HG03565 (cell line): Measurements from ENCODE around the gene BSND.
"Not testable (repeated sequence)": the region's sequence is repeated elsewhere in the genome, so short reads cannot be mapped to it uniquely, and the experiment has no call there.

Source experiments
- ATAC-seq: cut with Tn5 transposase; IDR thresholded peaks from one replicate; pipeline ENCODE4 v1.9.1; 2021; ENCODE audit warnings: mild to moderate bottlenecking, moderate library complexity; ENCODE audit not compliant: unreplicated experiment

The BSND gene

DNA sequence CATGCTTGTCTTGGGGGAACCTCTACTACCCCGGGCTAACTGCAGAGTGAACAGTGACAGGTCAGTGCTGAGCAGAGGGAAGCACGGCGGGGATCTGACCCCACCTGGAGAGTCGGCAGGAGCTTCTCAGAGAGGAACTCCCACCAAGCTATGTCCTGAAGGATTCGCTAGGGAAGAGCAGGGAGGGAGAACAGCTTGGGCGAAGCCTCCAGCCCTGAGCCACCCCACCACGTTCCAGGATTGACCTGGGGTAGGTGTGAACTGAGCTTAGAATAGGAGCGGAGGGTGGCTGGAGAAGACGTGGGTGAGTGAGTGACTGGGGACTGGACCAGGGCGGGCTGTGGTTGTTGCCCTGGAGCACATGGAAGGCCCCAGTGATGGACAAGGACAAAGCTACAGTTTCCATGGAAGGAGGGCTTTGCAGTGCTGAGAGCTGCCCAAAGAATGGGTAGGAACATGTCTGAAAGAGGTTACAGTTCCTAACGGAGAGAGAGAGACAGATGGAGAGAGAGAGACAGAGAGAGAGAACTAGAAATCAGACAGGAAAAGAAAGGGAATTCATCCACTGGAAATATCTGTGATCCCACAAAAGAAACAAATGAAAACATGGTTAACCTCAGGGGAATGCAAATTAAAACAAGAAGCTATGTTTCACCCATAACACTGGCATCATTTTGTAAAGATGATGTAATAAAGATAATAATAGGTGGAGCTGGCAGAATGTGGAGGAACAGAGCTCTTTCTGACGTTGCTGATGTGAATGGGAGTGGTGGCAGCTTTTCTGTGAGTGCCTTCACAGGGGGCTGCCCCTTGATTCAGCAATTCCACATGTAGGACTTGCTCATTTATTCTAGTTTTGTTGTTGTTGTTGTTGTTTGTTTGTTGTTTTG, 17.2 kb downstream of the BSND start:
- ATAC-seq = no peak

DNA sequence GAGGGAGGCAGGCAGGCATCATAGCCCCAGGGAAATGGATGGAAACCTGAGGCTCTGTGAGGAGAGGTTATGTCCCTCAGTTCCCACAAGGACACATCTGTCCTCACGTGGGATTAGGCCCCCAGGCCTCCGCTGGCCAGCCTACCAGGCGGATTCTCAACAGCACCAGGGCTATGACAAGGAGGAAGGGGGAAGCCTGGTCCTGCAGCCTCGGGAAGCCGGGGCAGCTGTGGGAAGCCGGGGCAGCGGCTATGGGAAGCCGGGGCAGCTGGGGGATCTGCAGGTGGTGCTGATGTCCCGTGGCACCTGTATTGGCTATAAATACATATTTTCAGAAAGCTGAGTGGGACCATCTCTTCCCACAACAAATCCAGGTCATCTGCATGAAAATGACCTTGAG, 19.7 kb downstream of the BSND start:
- no peak for ATAC-seq

DNA sequence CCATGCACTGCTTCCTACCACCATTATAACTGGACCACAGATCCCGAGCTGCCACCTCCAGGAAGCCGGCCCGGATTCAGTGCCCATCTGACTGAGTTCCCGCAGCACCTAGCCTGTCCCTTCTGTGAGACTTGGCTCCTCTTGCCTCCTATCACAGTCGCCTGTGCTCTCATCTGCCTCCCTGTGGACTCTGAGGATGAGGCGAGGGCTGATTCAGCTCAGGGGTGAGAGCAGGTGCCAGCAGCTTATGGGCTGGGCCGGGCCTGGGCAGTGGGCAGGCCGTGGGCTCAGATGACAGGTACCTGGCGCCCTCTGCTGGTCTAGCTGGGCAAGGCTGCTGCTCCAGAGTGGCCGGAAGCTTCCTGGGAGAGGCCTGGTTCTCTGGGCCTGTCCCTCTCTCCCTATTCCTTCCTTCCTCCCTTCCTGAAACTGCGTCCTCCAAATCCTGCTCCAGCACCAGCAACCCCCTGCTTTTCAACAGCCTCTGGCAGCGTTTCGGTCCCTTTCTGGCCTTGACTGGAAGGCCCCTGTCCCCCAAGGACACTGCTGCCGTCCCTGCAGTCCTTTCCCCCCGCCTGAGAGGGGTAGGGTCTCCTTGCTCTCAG, 23.3 kb downstream of the BSND start:
- ATAC-seq = peak; percentile 75

DNA sequence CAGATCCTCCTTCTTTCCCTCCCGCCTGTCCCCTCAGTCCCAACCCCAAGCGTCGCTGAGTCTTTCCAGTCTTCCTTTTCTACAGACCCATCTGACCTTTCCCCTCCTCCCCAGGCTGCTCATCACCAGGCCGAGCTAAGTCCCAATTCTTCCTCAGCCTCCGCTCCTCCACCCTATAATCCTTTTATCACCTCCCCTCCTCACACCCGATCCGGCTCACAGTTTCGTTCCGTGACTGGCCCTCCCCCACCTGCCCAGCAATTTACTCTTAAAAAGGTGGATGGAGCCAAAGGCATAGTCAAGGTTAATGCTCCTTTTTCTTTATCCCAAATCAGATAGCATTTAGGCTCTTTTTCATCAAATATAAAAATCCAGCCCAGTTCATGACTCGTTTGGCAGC, 25.4 kb downstream of the BSND start:
- not testable (repeated sequence) for ATAC-seq

DNA sequence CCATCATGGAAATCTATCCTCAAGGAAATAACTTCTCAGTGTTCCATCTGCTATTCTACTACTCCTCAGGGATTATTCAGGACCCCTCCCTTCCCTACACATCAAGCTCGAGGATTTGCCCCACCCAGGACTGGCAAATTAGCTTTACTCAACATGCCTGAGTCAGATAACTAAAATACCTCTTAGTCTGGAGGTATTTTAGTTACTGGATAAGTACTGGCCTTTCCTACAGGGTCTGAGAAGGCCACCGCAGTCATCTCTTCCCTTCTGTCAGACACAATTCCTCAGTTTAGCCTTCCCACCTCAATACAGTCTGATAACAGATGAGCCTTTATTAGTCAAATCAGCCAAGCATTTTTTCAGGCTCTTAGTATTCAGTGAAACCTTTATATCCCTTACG, 27.9 kb downstream of the BSND start:
- ATAC-seq = not testable (repeated sequence)

DNA sequence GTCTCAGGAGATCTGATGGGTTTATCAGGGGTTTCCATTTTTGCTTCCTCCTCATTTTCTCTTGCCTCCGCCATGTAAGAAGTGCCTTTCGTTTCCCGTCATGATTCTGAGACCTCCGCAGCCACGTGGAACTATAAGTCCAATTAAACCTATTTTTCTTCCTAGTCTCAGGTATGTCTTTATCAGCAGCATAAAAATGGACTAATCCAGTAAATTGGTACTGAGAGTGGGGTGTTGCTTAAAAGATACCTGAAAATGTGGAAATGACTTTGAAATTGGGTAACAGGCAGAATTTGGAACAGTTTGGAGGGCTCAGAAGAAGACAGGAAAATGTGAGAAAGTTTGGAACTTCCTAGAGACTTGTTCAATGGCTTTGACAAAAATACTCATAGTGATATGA, 32.4 kb downstream of the BSND start:
- not testable (repeated sequence) for ATAC-seq

DNA sequence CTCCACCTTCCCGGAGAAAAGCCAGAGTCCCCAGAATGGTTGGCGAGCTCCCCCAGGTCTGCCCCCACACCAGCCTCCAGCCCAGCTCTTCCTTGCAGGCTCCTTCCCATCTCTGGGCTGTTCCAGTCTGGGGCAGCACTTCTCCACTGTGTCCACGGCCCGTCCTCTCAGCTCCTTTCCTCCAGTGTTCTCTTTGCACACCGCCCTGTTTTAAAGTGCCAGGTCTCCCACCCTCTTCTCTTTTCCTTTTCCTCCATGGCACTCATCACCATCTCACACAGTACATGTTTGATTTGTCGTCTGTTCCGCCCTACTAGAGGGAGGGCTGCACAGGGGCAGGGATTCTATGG, 34.5 kb downstream of the BSND start:
- no peak for ATAC-seq

DNA sequence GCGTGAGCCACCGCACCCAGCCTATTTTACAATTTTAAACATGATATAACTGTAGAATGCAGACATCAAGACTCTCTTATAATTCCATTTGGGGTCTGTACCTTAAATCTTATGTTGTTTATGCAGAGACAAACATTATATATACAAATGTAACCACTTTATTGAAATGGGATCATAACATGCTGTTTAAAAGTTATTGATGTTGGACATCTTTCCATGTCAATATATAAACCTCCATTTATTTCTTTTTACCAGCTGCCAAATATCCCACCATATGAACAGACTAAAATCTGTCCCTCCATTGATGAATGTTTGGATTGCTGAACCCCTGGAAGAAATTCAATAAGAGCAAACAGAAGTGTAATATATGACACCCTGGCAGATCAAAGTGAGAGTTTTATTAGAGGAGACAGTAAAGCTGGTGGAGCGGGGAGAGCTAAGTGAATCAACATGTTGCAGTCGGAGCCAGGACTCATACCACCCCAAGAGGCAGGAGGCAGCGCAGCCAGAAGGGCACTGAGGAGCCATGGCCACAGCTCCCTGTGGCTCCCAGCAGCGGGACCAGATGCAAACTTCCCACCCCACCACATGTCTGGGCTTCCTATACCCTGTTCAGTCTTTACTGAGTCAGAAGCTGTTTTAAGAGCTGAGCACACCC, 35.9 kb downstream of the BSND start:
- ATAC-seq = no peak

DNA sequence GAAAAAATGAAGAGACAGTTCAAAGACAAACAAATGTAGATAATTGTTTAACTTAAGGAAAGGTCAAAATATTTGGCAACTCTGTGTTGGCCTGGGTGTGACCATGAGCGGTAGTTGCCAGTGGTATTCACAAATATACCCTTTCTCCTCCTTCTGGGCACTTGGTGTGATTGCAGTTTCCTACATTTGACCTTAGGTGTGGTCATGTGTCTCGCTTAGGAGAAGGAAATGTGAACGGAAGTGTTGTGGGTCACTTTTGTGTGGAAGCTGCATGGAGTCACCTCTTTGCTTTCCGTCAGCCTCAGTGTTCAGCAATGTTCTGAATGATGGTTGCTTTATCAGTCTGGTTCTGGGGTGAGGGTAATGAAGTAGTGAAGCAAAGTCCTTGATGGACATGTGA, 37.2 kb downstream of the BSND start:
- no peak for ATAC-seq

DNA sequence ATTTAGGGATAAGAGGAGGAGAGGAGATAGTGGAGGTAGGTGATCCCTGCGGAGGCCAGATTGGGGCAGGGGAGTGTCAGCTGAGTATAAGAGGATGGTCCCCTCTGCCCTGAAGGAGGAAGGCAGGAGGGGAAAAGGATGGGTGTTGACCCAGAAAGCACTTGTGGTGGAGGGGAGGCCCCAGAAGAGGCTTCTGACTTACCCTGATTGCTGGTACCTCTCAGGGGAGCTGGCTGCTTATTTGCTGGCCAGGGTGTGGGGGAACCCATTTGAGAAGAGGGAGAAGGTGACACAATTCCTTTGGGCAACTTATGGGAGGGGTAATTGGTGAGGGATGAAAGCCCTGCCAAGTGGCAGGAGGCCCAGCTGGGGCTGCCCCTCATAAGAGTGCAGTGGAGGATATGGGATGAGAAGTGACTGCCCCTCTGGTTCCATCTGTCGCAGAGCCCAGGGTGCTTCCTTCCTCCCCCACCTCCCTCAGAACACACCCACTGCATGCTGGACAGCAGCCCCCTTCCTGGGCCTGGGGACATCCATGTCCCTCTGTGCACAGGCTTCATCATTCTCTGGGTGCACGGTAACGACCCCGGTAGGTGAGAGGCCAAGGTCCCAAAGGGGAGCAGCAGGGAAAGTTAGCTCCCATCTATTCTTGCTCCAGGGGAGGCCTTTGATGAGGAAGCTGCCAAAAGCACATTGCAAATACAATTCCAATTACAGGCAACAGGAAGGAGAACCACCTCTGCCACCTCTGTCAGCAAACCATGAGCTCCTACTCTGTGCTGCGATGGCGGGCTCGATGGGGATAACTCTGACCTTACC, 39.2 kb downstream of the BSND start:
- no peak for ATAC-seq

DNA sequence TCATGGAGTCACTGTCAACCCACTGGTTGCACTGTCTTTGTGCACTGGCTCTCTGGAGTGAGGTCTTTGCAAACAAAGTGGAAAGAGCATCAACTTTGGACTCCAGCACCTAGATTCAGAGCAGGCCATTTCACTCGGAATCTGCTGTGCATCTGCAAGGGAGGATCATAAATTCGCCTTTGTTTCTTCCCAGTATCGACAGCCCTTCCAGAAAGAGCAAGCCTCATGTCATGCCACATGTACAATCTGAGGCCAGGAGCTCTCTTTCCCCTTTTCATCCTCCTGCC, 39.8 kb downstream of the BSND start:
- ATAC-seq = no peak

DNA sequence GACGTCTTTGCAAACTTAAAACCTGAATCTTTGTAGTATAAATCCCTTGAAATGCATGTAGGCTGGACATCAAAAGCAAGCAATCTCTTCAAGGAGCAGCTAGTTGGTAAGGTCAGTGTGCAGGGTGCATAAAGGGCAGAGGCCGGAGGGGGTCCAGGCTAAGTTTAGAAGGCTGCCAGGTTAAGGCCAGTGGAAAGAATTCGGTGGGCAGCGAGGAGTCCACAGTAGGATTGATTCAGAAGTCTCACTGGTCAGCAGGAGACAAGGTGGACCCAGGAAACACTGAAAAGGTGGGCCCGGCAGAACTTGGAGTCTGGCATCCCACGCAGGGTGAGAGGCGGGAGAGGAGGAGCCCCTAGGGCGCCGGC, 40.2 kb downstream of the BSND start:
- ATAC-seq = no peak

DNA sequence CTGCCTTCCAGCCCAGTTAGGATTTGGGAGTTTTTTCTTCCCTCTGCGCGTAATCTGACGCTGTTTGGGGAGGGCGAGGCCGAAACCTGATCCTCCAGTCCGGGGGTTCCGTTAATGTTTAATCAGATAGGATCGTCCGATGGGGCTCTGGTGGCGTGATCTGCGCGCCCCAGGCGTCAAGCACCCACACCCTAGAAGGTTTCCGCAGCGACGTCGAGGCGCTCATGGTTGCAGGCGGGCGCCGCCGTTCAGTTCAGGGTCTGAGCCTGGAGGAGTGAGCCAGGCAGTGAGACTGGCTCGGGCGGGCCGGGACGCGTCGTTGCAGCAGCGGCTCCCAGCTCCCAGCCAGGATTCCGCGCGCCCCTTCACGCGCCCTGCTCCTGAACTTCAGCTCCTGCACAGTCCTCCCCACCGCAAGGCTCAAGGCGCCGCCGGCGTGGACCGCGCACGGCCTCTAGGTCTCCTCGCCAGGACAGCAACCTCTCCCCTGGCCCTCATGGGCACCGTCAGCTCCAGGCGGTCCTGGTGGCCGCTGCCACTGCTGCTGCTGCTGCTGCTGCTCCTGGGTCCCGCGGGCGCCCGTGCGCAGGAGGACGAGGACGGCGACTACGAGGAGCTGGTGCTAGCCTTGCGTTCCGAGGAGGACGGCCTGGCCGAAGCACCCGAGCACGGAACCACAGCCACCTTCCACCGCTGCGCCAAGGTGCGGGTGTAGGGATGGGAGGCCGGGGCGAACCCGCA, 40.8 kb downstream of the BSND start, which contains the start of gene PCSK9:
Gene PCSK9, plus strand, starts transcription at position 207 of the 741 bp plus-strand sequence. Its CDS starts 290 bp downstream, at position 497.
- ATAC-seq = no peak

DNA sequence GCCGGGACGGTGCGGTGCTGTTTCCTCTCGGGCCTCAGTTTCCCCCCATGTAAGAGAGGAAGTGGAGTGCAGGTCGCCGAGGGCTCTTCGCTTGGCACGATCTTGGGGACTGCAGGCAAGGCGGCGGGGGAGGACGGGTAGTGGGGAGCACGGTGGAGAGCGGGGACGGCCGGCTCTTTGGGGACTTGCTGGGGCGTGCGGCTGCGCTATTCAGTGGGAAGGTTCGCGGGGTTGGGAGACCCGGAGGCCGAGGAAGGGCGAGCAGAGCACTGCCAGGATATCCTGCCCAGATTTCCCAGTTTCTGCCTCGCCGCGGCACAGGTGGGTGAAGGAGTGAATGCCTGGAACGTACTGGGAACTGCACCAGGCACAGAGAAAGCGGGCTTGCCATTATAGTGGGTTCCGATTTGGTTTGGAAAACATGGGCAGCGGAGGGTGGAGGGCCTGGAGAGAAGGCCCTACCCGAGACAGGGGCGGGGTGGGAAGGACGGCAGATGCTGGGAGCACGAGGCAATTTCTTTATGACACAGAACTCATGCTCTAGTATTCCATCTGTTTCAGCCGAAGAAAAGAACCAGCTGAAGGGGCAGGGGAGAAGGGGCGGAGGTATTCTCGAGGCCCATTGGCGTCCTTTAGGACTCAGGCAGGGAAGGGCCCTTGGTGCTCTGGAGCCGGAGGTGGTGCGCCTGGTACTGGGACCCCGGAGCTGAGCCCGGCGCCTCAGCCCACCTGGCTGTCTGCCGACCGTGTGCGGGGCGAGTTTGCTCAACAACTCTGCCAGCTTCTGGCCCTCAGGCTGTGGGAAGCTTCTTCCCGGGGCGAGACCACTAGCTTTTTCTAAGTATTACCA, 41.6 kb downstream of the BSND start:
- ATAC-seq = no peak

DNA sequence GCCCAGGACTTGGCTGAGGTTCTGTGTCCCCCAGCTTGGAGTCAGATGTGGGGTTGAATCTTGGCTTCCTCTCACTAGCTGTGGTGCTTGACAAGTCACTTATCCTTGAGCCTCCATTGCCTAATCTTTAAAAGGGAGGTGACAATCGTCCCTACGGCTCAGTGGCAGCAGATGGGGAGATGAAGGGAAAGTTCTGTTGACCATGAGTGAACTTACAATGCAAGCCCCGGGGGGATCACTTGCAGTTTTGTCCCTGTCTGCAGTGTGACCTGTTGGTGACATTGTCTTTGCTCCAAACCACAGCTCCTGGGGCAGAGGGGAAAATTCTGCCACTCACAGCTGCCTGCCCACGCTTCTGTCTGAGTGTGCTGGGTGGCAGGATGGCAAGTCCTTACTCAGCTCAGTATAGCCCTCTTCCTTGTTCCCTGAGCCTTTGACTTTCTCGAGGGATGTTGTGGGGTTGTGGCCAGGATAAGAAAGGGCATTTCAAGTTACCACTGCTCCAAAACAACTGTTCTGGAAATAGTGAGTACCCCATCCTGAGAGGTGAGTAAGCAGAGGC, 42.3 kb downstream of the BSND start:
- ATAC-seq = no peak

DNA sequence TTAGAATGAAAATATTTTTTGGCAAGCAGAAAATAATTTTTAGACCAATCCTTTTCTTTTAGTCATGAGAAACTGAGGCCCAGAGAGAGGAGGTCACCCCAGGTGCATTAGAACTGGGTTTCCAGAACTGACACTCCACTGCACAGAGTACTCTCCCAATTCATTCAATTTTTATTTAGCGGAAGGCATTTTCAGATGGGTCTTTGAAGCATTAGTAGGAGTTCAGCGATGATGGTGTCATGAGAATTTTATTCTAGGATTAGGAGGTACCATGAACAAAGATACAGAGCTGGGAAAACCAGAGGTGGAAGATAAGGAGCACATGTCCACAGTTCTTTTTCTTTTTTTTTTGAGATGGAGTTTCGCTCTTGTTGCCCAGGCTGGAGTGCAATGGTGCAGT, 42.9 kb downstream of the BSND start:
- no peak for ATAC-seq

DNA sequence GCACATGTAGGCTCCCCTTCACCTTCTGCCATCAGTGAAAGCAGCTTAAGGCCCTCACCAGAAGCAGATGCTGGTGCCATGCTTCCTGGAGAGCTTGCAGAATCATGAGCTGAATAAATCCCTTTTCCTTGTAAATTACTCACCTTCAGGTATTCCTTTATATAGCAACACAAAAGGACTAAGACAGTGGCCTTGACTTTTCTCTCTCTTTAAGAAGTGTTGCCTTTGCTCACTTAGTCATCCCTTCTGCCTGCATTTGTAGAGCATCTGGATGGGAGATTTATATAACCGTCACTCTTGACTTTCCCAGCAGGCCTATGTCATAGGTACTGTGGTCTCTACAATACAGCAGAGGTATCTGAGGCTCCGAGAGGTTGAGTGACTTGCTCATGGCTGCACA, 44.3 kb downstream of the BSND start:
- ATAC-seq = no peak

DNA sequence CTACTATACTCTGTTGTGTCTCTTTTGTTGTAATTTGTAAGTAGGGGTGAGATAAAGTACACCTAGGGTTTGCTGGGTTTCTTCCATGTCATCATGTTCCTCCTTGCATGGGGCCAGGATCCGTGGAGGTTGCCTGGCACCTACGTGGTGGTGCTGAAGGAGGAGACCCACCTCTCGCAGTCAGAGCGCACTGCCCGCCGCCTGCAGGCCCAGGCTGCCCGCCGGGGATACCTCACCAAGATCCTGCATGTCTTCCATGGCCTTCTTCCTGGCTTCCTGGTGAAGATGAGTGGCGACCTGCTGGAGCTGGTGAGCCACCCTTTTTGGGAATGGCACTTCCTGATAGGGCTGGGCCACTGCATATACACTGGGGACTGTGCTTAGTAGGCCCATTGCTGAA, 45.0 kb downstream of the BSND start:
- no peak for ATAC-seq

DNA sequence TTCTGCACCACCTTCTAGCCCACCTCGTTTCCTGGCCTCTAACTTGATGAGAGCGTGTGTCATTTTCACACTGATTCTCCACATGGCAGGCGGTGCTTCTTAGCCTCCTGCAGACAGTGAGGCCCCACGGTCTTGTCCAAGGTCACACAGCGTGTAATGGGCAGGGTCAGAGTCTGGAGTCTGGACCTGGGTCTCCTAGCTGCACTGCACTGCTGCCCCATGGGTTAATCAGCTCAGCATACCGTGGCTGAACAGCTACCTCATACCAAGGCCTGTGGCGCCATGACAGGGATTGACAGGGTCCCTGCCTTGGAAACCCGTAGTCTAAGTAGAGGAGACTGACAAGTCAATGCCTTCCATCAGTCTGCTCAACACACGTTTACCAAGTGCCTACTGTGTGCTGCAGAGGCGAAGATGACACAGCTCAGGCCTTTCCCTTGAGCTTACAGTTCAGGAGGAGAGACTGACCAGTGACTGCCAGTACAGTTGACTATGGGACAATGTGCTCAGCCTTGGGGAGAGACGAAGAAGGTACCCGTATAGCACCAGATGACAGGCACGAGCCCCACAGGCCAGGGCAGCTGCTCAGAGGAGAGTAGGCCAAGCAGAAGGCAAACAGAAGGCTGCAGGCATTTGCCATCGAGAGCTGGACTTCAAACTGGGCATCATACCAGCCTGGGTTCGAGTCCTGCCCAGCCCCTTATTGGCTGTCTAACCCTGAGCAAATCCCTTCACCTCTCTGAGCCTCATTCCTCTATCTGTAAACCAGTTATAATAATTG, 46.1 kb downstream of the BSND start:
- no peak for ATAC-seq
